Stomach (tissue), 4 donors: ENCODE data around the gene NUP93.

Experiments
- EP300 ChIP-seq: sonication (generic); formaldehyde crosslinking; IDR thresholded peaks from one replicate; pipeline ENCODE4 v1.6.1; 2017; ENCODE audit warnings: antibody characterized with exemption
- POLR2A ChIP-seq, 4 donors: fragments of 450-650 bp; IDR thresholded peaks; one replicate each; pipeline ENCODE4 v1.6.1; 2016; ENCODE audit warnings: antibody characterized with exemption in 4 of 4, control low read depth in 2 of 4, mild to moderate bottlenecking in 1 of 4, moderate library complexity in 1 of 4
- TF ChIP-seq, protein P1 (sequence below), 7 experiments: fragments of 450-650 bp in 4 of 7; fragments of 200-600 bp in 3 of 7; sonication (generic) in 3 of 7; IDR thresholded peaks; one replicate each; pipeline ENCODE4 v1.5.1; 2016 to 2019; ENCODE audit warnings: antibody characterized with exemption in 7 of 7, control low read depth in 2 of 7, mild to moderate bottlenecking in 1 of 7

DNA sequence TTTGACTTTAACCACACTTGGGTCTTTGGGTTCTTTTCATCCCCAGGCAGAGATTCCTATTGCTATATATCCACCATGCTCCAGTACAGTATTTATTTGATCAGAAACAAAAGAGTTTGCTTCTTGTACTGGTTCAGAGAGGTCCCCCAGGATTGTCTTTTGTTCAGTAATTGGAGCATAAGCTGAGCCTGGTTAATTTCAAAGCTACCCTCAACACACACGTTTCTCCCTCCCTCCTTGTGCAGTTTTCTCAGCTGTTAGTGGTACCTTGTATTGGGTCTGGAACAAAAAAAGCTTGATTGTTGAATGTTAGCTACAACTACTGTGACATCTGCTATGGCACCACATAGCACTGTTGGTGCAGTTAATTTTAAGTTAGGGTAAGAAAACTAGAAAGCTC lies 50.0 kb downstream of the NUP93 start:
- TF ChIP-seq, protein P1, sequence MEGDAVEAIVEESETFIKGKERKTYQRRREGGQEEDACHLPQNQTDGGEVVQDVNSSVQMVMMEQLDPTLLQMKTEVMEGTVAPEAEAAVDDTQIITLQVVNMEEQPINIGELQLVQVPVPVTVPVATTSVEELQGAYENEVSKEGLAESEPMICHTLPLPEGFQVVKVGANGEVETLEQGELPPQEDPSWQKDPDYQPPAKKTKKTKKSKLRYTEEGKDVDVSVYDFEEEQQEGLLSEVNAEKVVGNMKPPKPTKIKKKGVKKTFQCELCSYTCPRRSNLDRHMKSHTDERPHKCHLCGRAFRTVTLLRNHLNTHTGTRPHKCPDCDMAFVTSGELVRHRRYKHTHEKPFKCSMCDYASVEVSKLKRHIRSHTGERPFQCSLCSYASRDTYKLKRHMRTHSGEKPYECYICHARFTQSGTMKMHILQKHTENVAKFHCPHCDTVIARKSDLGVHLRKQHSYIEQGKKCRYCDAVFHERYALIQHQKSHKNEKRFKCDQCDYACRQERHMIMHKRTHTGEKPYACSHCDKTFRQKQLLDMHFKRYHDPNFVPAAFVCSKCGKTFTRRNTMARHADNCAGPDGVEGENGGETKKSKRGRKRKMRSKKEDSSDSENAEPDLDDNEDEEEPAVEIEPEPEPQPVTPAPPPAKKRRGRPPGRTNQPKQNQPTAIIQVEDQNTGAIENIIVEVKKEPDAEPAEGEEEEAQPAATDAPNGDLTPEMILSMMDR (IDR thresholded peaks at IDR 0.05), result no peak
- TF ChIP-seq EP300, result no peak
- no peak for TF ChIP-seq POLR2A (IDR thresholded peaks at IDR 0.05)
